GM12878 (cell line): Measurements from ENCODE around the gene LMF2. TPM values are rescaled to one million over a fixed set of nuclear protein-coding genes. Genes with fewer than 3 reads are reported as not detected.

Source experiments
- ATAC-seq: fragments of 200-7000 bp; cut with Tn5 transposase; 3 replicates; pipeline ENCODE4 v1.9.1; 2020; ENCODE audit warnings: mild to moderate bottlenecking, moderate library complexity
- BruUV-seq: library from RNA; stranded (reverse); fragments of 400-500 nt; replicated peaks from 2 replicates; lab custom pipeline; 2021; lab: Mats Ljungman, UMichigan
- CTCF ChIA-PET: fragments of 300-600 bp; sonication (Branson Sonifier 250); formaldehyde crosslinking; extraction: SDS; loops from one replicate; lab custom pipeline; 2021; ENCODE audit warnings: inconsistent platforms; lab: Yijun Ruan, JAX
- POLR2A ChIA-PET: fragments of 350-600 bp; formaldehyde crosslinking; extraction: SDS; loops from one replicate; lab custom pipeline; 2021; ENCODE audit warnings: inconsistent platforms; lab: Charles Lee
- RAD21 ChIA-PET: fragments of 300-600 bp; sonication (Branson Sonifier 250); formaldehyde crosslinking; loops from one replicate; lab custom pipeline; 2023; ENCODE audit warnings: antibody characterized with exemption; ENCODE audit not compliant: unreplicated experiment; lab: Charles Lee
- SMC1A ChIA-PET: fragments of 300-600 bp; sonication (Branson Sonifier 250); formaldehyde crosslinking; loops from one replicate; lab custom pipeline; 2023; ENCODE audit not compliant: unreplicated experiment, uncharacterized antibody; lab: Charles Lee
- DNase-seq: peaks from one replicate; pipeline ENCODE4 v3.0.0-alpha.2; 2011; ENCODE audit warnings: low read depth, low spot score
- FAIRE-seq: peaks from 3 replicates; lab custom pipeline; 2011; peaks lifted over from hg19 to GRCh38; lab: Jason Lieb, UNC
- H2AFZ ChIP-seq: 2 replicates; pipeline ENCODE4 v1.6.0; 2011; ENCODE audit warnings: low read depth, low read length, control low read depth; ENCODE audit not compliant: control insufficient read depth
- H3K27ac ChIP-seq: 2 replicates; pipeline ENCODE4 v1.5.1; 2011; ENCODE audit warnings: control low read depth; ENCODE audit not compliant: control insufficient read depth, insufficient read depth
- H3K27me3 ChIP-seq, 2 experiments: replicated peaks in 1 of 2; 2 replicates each; pipeline versions ENCODE4 v1.6.0 to v1.6.1; 2011; ENCODE audit warnings: low read length in 1 of 2; ENCODE audit not compliant: control insufficient read depth in 2 of 2, insufficient read depth in 2 of 2
- H3K36me3 ChIP-seq, 2 experiments: 2 replicates each; pipeline ENCODE4 v1.5.1; 2011; ENCODE audit warnings: low read length in 1 of 2; ENCODE audit not compliant: control insufficient read depth in 2 of 2, insufficient read depth in 2 of 2
- H3K4me1 ChIP-seq: 2 replicates; pipeline ENCODE4 v1.6.1; 2011; ENCODE audit warnings: mild to moderate bottlenecking, low read length, moderate library complexity, mixed read lengths; ENCODE audit not compliant: control insufficient read depth, insufficient read depth
- H3K4me2 ChIP-seq: 2 replicates; pipeline ENCODE4 v1.6.0; 2011; ENCODE audit warnings: control low read depth; ENCODE audit not compliant: control insufficient read depth, insufficient read depth
- H3K4me3 ChIP-seq: fragments of 200-600 bp; sonication (generic); 2 replicates; pipeline ENCODE4 v1.5.1; 2016
- H3K79me2 ChIP-seq: 2 replicates; pipeline ENCODE4 v1.6.0; 2011; ENCODE audit warnings: low read length; ENCODE audit not compliant: control insufficient read depth, insufficient read depth
- H3K9ac ChIP-seq: 2 replicates; pipeline ENCODE4 v1.8.0; 2011; ENCODE audit warnings: low read length, control low read depth, mixed read lengths; ENCODE audit not compliant: control insufficient read depth, insufficient read depth
- H3K9me3 ChIP-seq: replicated peaks from 3 replicates; pipeline ENCODE4 v1.5.1; 2011; ENCODE audit warnings: mild to moderate bottlenecking, low read length; ENCODE audit not compliant: control insufficient read depth, insufficient read depth
- H4K20me1 ChIP-seq: 2 replicates; pipeline ENCODE4 v1.6.0; 2011; ENCODE audit not compliant: control insufficient read depth, insufficient read depth
- CEBPB ChIP-seq, 2 experiments: fragments of 150-350 bp in 1 of 2; IDR thresholded peaks; 2 replicates each; pipeline ENCODE4 v1.6.1; 2012 to 2014; ENCODE audit warnings: low read depth in 2 of 2, low read length in 2 of 2, borderline replicate concordance in 1 of 2, inconsistent platforms in 1 of 2
- POLR2A ChIP-seq: IDR thresholded peaks from 2 replicates; pipeline ENCODE4 v1.6.1; 2011; ENCODE audit warnings: low read depth, mild to moderate bottlenecking, low read length
- RB1 ChIP-seq: fragments of 450-650 bp; formaldehyde crosslinking; IDR thresholded peaks from 2 replicates; pipeline ENCODE4 v1.6.1; 2017; ENCODE audit warnings: mild to moderate bottlenecking, borderline replicate concordance
- TBL1XR1 ChIP-seq: IDR thresholded peaks from 2 replicates; pipeline ENCODE4 v1.6.1; 2012; ENCODE audit warnings: low read depth, low read length, improper control_type of control experiment
- ZNF217 ChIP-seq: fragments of 450-650 bp; IDR thresholded peaks from 2 replicates; pipeline ENCODE4 v1.6.1; 2017; ENCODE audit warnings: antibody characterized with exemption, mild to moderate bottlenecking
- WGBS: methylation state at CpG from one replicate; pipeline ENCODE4 v1.1.6; 2016; ENCODE audit warnings: low lambda C conversion rate; ENCODE audit not compliant: insufficient replicate concordance, insufficient coverage; ENCODE audit errors: missing lambda C conversion rate; 5-methylcytosine and 5-hydroxymethylcytosine counted together
- in situ Hi-C: fragments of 300-500 bp; cut with MboI; formaldehyde crosslinking; loops from 9 replicates; pipeline ENCODE4 v1.14.3; 2018; ENCODE audit warnings: mixed read lengths
- intact Hi-C: fragments of 100-400 bp; cut with micrococcal nuclease; formaldehyde crosslinking; loops from one replicate; pipeline ENCODE4 v1.14.2; 2022; ENCODE audit not compliant: unreplicated experiment
- polyA plus RNA-seq, 11 experiments: library from polyadenylated mRNA; depleted of rRNA in 4 of 11; unstranded in 6 of 11; stranded (reverse) in 5 of 11; fragments of >200 nt; fragmentation: Nextera tagmentation in 4 of 11; fragmentation: Illumina TruSeq in 1 of 11; extraction: Ambion mirVana in 4 of 11; extraction: Trizol in 1 of 11; gene quantifications; 1 replicate in 1 of 11; 2 replicates in 10 of 11; pipeline versions ENCODE4 v1.2.1 to v1.2.3, GENCODE V29; 2011 to 2016; ENCODE audit warnings: inconsistent platforms in 2 of 11, missing spikeins in 2 of 11, low read depth in 1 of 11
- total RNA-seq, 4 experiments: library from RNA; depleted of rRNA in 3 of 4; stranded (reverse); fragments of >200 nt in 3 of 4; fragmentation: Illumina TruSeq in 1 of 4; extraction: Trizol in 1 of 4; gene quantifications; 2 replicates each; pipeline versions ENCODE4 v1.2.1 to v1.2.3, GENCODE V29; 2013 to 2021
- TF ChIP-seq, protein P1 (sequence below): IDR thresholded peaks from 2 replicates; pipeline ENCODE4 v1.6.1; 2012; ENCODE audit warnings: mild to moderate bottlenecking, low read depth, low read length
- TF ChIP-seq, protein P2 (sequence below): fragments of 450-650 bp; IDR thresholded peaks from 2 replicates; pipeline ENCODE4 v1.6.1; 2014; ENCODE audit warnings: mild to moderate bottlenecking

Gene LMF2
- total and polyA plus RNA-seq, 10 of the 15 experiments (the other 5 are each of a cell fraction or from before 2014, with no cell fraction given) = 0.08 to 57.5 (median 21.2) TPM

DNA sequence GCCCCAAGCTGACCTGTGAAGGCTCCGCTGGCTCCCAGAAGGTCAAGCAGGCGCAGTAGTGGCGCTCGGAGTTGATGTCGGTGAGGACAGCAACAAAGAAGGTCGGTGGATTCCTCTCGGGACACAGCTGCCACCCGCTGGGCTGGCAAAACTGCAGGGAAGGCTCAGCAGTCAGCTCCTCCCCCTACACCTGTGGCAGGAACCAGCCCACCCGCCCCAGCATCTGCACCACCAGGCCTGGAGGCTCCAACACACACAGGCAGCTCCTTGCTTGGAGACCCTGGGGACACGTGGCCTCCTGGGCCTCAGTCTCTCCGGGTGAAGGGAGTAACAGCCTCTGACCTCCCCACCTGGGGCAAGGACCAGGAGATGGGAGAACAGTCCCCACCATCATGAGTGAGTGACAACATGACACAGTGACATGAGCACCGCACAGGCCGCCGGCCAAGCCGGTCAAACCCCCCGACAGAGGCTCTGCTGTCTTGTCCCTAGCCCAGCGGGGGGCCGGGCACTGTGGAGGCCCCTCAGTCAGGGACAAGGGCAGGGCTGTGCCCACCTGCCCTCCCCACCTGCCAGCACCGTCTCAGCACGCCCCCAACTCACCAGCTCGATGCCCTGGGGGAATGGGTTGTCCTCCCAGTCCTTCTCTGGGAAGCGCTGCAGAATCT, 39.6 kb downstream of the LMF2 start:
- Histone ChIP-seq H3K4me1 (peaks cover 40% of the 10 kb centered on the region), H3K27me3 (no peaks in the 10 kb centered on the region), H3K36me3 (peaks cover 14 to 39% of the 10 kb centered on the region in 2 experiments), H3K9me3 (no peaks in the 10 kb centered on the region), H2AFZ (no peak overlapping the region), H3K9ac (no peak overlapping the region), H3K4me2 (no peak overlapping the region), H3K27ac (no peak overlapping the region), H4K20me1 (no peaks in the 10 kb centered on the region), H3K79me2 (peaks cover 40% of the 10 kb centered on the region), H3K4me3 (no peak overlapping the region)
- SMC1A ChIA-PET = interaction anchor here (1.1 kb wide), 1 partner anchor 226 kb away, joined by 3 read pairs; no protein-coding TSS in a partner anchor
- intact Hi-C loops = no loop called here
- POLR2A ChIA-PET = interaction anchor here (1.0 to 1.1 kb wide), 2 partner anchors 18 to 40 kb away, joined by 3 to 5 read pairs; partner anchors contain the start of genes LMF2, MIOX and NCAPH2
- FAIRE-seq (no peak), DNase-seq (no peak), ATAC-seq (no peak)
- in situ Hi-C loops = no loop called here
- CTCF ChIA-PET = interaction anchor here (0.6 to 3.3 kb wide), 4 partner anchors 58 to 161 kb away, joined by 3 to 19 read pairs (median 4); partner anchors contain the start of gene SCO2
- BruUV-seq = no TSS peak
- RAD21 ChIA-PET = no interaction called here
- 83% methylated on average over 21 of the region's 22 CpGs for WGBS
- 0 out of 2 replicates have a peak, but pooled peaks have one; percentile 7 for TF ChIP-seq POLR2A
- TF ChIP-seq RB1 = no peak

DNA sequence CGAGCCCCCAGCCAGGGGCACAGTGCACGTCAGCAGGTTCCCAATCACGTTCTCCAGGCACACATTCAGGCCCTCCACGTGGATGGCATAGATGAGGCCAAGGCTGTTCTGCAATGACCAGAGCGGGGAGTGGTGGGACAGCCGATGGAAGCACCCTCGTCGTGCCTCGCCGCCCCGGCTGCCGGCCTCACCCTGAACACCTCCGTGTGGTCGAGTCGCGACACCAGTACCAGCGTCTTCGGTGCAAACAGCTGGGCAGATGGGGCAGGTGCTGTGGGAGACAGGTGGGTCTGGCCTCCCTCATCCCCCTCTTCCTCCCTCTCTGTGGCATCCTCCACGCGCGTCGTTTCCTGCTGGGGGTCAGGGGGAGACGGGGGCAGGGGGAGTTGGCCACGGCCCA, 40.2 kb downstream of the LMF2 start:
- H3K9me3 ChIP-seq = no peaks in the 10 kb centered on the region
- in situ Hi-C loops = no loop called here
- H3K79me2 ChIP-seq = peaks cover 34% of the 10 kb centered on the region
- no peak overlapping the region for H3K9ac ChIP-seq
- H3K4me2 ChIP-seq = no peak overlapping the region
- FAIRE-seq (no peak), DNase-seq (no peak), ATAC-seq (no peak)
- 98% methylated on average over 17 of the region's 24 CpGs for WGBS
- H4K20me1 ChIP-seq = no peaks in the 10 kb centered on the region
- H3K27me3 ChIP-seq = no peaks in the 10 kb centered on the region
- ChIA-PET POLR2A (no interaction called here), RAD21 (no interaction called here), SMC1A (no interaction called here), CTCF (no interaction called here)
- TF ChIP-seq, protein P1, sequence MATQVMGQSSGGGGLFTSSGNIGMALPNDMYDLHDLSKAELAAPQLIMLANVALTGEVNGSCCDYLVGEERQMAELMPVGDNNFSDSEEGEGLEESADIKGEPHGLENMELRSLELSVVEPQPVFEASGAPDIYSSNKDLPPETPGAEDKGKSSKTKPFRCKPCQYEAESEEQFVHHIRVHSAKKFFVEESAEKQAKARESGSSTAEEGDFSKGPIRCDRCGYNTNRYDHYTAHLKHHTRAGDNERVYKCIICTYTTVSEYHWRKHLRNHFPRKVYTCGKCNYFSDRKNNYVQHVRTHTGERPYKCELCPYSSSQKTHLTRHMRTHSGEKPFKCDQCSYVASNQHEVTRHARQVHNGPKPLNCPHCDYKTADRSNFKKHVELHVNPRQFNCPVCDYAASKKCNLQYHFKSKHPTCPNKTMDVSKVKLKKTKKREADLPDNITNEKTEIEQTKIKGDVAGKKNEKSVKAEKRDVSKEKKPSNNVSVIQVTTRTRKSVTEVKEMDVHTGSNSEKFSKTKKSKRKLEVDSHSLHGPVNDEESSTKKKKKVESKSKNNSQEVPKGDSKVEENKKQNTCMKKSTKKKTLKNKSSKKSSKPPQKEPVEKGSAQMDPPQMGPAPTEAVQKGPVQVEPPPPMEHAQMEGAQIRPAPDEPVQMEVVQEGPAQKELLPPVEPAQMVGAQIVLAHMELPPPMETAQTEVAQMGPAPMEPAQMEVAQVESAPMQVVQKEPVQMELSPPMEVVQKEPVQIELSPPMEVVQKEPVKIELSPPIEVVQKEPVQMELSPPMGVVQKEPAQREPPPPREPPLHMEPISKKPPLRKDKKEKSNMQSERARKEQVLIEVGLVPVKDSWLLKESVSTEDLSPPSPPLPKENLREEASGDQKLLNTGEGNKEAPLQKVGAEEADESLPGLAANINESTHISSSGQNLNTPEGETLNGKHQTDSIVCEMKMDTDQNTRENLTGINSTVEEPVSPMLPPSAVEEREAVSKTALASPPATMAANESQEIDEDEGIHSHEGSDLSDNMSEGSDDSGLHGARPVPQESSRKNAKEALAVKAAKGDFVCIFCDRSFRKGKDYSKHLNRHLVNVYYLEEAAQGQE = no peak
- TF ChIP-seq CEBPB (IDR thresholded peaks at IDR 0.05; ENCODE audit: borderline replicate concordance in 1 of 2, low read depth in 2 of 2, low read length in 2 of 2) (no peak), ZNF217 (no peak), TBL1XR1 (no peak)
- TF ChIP-seq, protein P2, sequence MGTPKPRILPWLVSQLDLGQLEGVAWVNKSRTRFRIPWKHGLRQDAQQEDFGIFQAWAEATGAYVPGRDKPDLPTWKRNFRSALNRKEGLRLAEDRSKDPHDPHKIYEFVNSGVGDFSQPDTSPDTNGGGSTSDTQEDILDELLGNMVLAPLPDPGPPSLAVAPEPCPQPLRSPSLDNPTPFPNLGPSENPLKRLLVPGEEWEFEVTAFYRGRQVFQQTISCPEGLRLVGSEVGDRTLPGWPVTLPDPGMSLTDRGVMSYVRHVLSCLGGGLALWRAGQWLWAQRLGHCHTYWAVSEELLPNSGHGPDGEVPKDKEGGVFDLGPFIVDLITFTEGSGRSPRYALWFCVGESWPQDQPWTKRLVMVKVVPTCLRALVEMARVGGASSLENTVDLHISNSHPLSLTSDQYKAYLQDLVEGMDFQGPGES = no peak
- H3K4me3 ChIP-seq = no peak overlapping the region
- intact Hi-C loops = no loop called here
- H3K4me1 ChIP-seq = peaks cover 35% of the 10 kb centered on the region
- H3K27ac ChIP-seq = no peak overlapping the region
- no TSS peak for BruUV-seq
- peaks cover 13 to 41% of the 10 kb centered on the region in 2 experiments for H3K36me3 ChIP-seq
- H2AFZ ChIP-seq = no peak overlapping the region
